ENCODE results near the gene NDUFA8.

NDUFA8 gene

DNA sequence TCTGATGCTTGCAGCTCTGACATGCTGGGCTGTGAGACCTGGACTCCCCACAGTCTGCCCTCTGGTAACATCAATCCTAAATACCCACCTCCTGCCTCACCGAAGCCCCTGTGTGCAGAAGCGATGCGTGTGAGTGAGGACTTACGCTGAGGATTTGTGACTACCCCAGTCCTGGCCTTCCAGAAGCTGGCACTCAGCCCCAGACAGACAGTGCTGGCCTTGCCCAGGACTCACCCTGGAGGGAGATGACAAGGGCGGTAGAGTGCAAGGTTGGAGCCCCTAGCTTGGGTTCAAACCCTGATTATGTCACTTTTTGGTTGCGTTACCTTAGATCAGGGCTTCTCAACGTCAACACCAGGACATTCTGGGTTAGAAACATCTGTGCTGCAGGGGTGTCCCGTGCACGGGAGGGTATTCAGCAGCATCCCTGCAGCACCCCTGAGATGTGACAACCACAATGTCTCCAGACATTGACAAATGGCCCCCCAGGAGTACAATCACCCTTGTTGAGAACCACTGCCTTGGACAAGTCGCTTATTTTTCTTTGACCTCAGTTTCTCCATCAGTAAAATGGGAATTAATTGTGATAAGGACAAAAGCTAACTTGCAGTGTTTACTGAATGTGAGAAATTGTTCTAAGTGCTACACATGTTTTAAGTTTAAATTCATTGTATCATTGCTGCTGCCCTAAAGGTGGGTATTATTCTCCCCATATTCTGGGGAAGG lies 43.0 kb downstream of the NDUFA8 start:
- Histone ChIP-seq H3K9ac (ENCODE audit: low read depth in 1 of 2, low read length in 2 of 2) (no peak overlapping the region), H3K27me3 (ENCODE audit: control insufficient read depth in 2 of 2, insufficient read depth in 2 of 2, low read length in 2 of 2) (peaks cover 0 to 11% of the 10 kb centered on the region in 2 donors), H3K27ac (ENCODE audit: low read depth in 2 of 2, low read length in 2 of 2) (no peak overlapping the region), H3K9me3 (ENCODE audit: control insufficient read depth in 2 of 2, low read length in 2 of 2) (no peaks in the 10 kb centered on the region), H3K4me3 (ENCODE audit: low read length in 2 of 2) (no peak overlapping the region), H3K36me3 (ENCODE audit: control insufficient read depth in 2 of 2, insufficient read depth in 2 of 2, low read length in 2 of 2) (no peaks in the 10 kb centered on the region), H3K4me1 (ENCODE audit: control insufficient read depth in 2 of 2, insufficient read depth in 2 of 2, low read length in 2 of 2) (no peaks in the 10 kb centered on the region)

DNA sequence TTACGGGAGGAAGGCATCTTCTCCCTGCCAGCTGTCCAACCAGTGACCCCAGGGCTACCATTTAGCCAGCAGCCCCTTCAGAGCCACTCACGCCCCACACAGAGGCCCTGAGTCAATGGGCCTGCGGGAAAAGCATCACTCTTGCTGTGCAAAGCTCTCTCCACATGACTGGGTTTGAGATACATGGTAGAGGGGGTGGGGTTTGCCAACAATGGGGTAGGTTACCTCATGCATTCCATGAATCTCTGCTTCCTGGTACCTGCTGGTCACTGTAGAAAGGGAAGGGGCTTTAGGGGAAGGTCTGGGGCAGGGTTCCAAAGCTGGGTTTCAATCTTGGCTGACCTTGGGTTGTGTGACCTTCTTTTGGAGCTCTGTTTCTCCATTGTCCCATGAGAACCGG lies 43.5 kb downstream of the NDUFA8 start:
- Histone ChIP-seq H3K36me3 (ENCODE audit: control insufficient read depth in 2 of 2, insufficient read depth in 2 of 2, low read length in 2 of 2) (no peaks in the 10 kb centered on the region), H3K27me3 (ENCODE audit: control insufficient read depth in 2 of 2, insufficient read depth in 2 of 2, low read length in 2 of 2) (peaks cover 0 to 11% of the 10 kb centered on the region in 2 donors), H3K9ac (ENCODE audit: low read depth in 1 of 2, low read length in 2 of 2) (no peak overlapping the region), H3K27ac (ENCODE audit: low read depth in 2 of 2, low read length in 2 of 2) (no peak overlapping the region), H3K4me1 (ENCODE audit: control insufficient read depth in 2 of 2, insufficient read depth in 2 of 2, low read length in 2 of 2) (no peaks in the 10 kb centered on the region), H3K4me3 (ENCODE audit: low read length in 2 of 2) (no peak overlapping the region), H3K9me3 (ENCODE audit: control insufficient read depth in 2 of 2, low read length in 2 of 2) (no peaks in the 10 kb centered on the region)

DNA sequence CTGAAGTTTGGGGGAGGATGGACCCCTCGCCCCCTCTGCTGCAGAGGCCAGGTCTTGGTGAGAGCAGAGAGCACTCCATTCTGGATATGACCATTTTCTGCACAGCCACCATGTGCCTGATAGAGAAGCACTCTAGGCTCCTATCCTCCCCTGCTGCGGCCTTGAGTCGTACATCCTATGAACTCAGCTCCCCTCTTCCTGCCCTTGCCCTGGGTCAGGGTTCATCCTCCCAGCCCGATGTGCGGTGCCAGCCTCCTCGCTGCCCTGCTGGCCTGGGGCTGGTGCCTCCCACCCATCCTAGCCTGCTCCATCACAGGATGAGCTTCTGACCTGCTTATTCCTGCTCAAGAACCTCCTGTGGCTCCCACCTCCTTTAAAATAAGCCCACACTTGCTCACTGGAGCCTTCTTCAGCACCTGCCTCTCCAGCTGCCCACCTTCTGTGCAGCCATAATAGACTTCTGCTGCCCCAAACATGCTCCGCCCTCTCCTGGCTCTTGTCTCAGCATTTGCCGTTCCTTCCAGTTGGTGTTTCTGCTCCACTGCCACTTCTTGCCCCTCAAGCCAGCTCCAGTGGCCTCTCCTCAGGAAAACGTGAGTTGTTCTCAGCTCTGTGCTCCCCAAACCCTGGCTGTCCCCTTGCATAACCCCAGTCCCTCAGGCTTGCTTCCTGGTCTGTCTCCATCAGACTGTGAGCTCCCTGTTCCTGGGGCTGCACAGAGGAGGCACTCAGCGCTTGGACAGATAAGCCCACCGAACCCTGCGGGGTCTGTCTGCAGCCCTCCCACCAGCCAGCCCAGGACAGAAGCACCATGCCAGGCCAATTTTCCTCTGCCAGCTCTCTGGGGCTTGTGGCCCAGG lies 44.2 kb downstream of the NDUFA8 start:
- H3K9ac ChIP-seq (ENCODE audit: low read depth in 1 of 2, low read length in 2 of 2) = no peak overlapping the region
- H3K9me3 ChIP-seq (ENCODE audit: control insufficient read depth in 2 of 2, low read length in 2 of 2) = no peaks in the 10 kb centered on the region
- no peak overlapping the region for H3K27ac ChIP-seq (ENCODE audit: low read depth in 2 of 2, low read length in 2 of 2)
- no peaks in the 10 kb centered on the region for H3K4me1 ChIP-seq (ENCODE audit: control insufficient read depth in 2 of 2, insufficient read depth in 2 of 2, low read length in 2 of 2)
- peaks cover 0 to 11% of the 10 kb centered on the region in 2 donors for H3K27me3 ChIP-seq (ENCODE audit: control insufficient read depth in 2 of 2, insufficient read depth in 2 of 2, low read length in 2 of 2)
- no peak overlapping the region for H3K4me3 ChIP-seq (ENCODE audit: low read length in 2 of 2)
- H3K36me3 ChIP-seq (ENCODE audit: control insufficient read depth in 2 of 2, insufficient read depth in 2 of 2, low read length in 2 of 2) = no peaks in the 10 kb centered on the region

DNA sequence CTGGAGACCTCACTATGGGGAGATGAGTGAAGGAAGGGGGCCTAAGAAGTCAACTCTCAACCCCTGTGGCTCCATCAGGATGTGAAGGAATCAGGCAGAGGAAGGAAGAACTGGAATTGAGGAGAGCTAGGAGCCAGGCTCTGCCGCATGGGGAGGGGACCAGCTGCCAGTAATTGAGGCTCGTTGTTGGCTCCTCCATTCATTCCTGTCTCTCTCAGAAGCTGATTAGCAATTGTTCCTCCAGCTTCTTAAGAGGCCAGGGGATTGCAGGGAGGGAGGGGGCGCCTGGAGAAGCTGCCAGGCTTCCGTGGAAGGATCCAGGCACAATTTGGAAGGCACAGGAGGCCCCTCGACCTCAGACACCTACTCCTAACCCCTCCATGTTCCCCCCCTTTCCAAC lies 46.0 kb downstream of the NDUFA8 start:
- Histone ChIP-seq H3K36me3 (ENCODE audit: control insufficient read depth in 2 of 2, insufficient read depth in 2 of 2, low read length in 2 of 2) (no peaks in the 10 kb centered on the region), H3K27ac (ENCODE audit: low read depth in 2 of 2, low read length in 2 of 2) (no peak overlapping the region), H3K4me3 (ENCODE audit: low read length in 2 of 2) (no peak overlapping the region), H3K9ac (ENCODE audit: low read depth in 1 of 2, low read length in 2 of 2) (no peak overlapping the region), H3K4me1 (ENCODE audit: control insufficient read depth in 2 of 2, insufficient read depth in 2 of 2, low read length in 2 of 2) (no peaks in the 10 kb centered on the region), H3K9me3 (ENCODE audit: control insufficient read depth in 2 of 2, low read length in 2 of 2) (no peaks in the 10 kb centered on the region), H3K27me3 (ENCODE audit: control insufficient read depth in 2 of 2, insufficient read depth in 2 of 2, low read length in 2 of 2) (peaks cover 0 to 11% of the 10 kb centered on the region in 2 donors)

DNA sequence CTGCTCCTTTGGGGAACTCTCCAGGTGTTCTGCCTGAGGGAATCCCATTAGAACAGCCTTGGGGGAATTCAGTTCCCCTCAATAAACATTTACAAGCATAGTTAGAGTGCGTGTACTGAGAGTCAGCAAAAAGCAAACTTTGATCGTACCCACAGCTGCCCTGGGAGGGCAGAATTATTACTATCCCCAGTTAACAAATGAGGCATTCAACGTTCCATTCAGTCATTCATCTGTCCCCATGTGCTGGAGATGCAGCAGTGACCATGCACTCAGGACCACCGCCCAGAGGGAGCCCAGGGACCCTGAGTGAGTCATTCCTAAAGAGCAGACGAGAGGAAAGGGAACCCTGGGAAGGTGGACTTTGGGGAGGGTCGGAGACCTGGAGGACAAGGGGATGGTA lies 47.3 kb downstream of the NDUFA8 start:
- no peak overlapping the region for H3K9ac ChIP-seq (ENCODE audit: low read depth in 1 of 2, low read length in 2 of 2)
- H3K27ac ChIP-seq (ENCODE audit: low read depth in 2 of 2, low read length in 2 of 2) = no peak overlapping the region
- H3K27me3 ChIP-seq (ENCODE audit: control insufficient read depth in 2 of 2, insufficient read depth in 2 of 2, low read length in 2 of 2) = peaks cover 0 to 11% of the 10 kb centered on the region in 2 donors
- H3K4me3 ChIP-seq (ENCODE audit: low read length in 2 of 2) = no peak overlapping the region
- H3K9me3 ChIP-seq (ENCODE audit: control insufficient read depth in 2 of 2, low read length in 2 of 2) = no peaks in the 10 kb centered on the region
- H3K36me3 ChIP-seq (ENCODE audit: control insufficient read depth in 2 of 2, insufficient read depth in 2 of 2, low read length in 2 of 2) = no peaks in the 10 kb centered on the region
- no peaks in the 10 kb centered on the region for H3K4me1 ChIP-seq (ENCODE audit: control insufficient read depth in 2 of 2, insufficient read depth in 2 of 2, low read length in 2 of 2)

DNA sequence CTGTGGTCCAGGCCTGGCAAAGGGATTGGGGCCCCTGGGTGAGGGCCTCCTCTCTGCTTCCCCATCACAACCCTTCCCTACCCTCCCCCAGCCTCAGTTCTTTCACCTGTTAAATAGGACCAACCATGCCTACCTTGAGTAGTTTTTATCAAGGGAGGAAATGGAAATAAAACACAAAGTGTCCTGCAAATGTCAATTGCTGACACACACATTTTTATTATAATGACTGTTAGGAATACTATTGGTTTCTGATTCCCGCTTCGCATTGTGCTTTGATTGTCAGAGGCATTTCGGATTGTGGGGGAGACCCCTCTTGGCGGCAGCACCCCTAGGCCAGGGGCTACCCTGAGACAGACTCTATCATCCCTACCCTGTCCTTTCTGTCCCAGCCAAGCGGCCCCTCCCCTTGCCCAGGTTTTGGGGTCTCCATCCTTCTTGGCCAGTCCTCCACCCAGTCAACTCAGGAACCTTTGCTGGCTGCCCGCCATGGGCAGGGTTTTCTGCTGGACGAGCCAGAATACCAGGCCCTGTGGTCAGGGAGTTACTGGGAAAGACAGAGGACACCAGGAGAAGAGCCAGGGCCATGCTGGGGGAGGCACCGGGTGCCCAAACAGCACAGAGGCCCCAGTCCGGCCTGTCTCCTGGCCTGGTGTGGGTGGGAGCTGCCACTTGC lies 48.0 kb downstream of the NDUFA8 start:
- Histone ChIP-seq H3K4me3 (ENCODE audit: low read length in 2 of 2) (no peak overlapping the region), H3K4me1 (ENCODE audit: control insufficient read depth in 2 of 2, insufficient read depth in 2 of 2, low read length in 2 of 2) (no peaks in the 10 kb centered on the region)

DNA sequence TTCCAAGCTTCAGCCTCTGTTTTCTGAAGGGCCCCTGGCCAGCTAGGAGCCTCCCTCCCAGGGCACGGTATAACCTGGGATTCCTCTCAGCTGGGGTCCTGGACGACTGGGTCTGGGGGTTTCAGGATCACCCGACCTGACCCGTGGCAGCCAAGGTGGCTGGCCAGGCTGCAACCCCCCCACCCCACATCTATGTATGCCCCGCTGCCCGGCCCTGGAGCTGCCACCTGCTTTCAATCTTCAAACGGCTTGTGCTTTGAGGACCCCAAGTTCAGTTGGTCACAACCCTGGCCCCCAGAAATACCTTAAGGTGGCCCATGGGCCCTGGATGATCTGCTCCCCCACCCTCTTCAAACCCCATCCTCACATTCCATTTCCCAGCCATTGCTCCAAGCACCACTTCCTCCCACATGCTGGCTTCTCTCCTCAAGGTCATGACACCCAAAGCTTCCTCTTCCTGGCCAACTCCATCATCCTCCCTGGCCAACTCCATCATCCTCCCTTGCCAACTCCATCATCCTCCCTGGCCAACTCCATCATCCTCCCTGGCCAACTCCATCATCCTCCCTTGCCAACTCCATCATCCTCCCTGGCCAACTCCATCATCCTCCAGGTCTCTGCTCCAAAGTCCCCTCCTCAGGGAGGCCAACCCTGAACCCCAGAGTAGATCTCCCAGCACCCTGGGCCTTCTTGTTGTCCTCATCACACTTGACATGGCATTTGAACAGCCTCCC lies 49.3 kb downstream of the NDUFA8 start:
- Histone ChIP-seq H3K27me3 (ENCODE audit: control insufficient read depth in 2 of 2, insufficient read depth in 2 of 2, low read length in 2 of 2) (peaks cover 0 to 4% of the 10 kb centered on the region in 2 donors), H3K27ac (ENCODE audit: low read depth in 2 of 2, low read length in 2 of 2) (no peak overlapping the region), H3K9me3 (ENCODE audit: control insufficient read depth in 2 of 2, low read length in 2 of 2) (no peaks in the 10 kb centered on the region), H3K36me3 (ENCODE audit: control insufficient read depth in 2 of 2, insufficient read depth in 2 of 2, low read length in 2 of 2) (no peaks in the 10 kb centered on the region), H3K9ac (ENCODE audit: low read depth in 1 of 2, low read length in 2 of 2) (no peak overlapping the region), H3K4me1 (ENCODE audit: control insufficient read depth in 2 of 2, insufficient read depth in 2 of 2, low read length in 2 of 2) (peaks cover 0 to 2% of the 10 kb centered on the region in 2 donors), H3K4me3 (ENCODE audit: low read length in 2 of 2) (no peak overlapping the region)

More for the DNA sequence above, 48.0 kb downstream of the NDUFA8 start:
- Histone ChIP-seq H3K9ac (ENCODE audit: low read depth in 1 of 2, low read length in 2 of 2) (no peak overlapping the region), H3K9me3 (ENCODE audit: control insufficient read depth in 2 of 2, low read length in 2 of 2) (no peaks in the 10 kb centered on the region), H3K36me3 (ENCODE audit: control insufficient read depth in 2 of 2, insufficient read depth in 2 of 2, low read length in 2 of 2) (no peaks in the 10 kb centered on the region), H3K27ac (ENCODE audit: low read depth in 2 of 2, low read length in 2 of 2) (no peak overlapping the region), H3K27me3 (ENCODE audit: control insufficient read depth in 2 of 2, insufficient read depth in 2 of 2, low read length in 2 of 2) (peaks cover 0 to 11% of the 10 kb centered on the region in 2 donors)

DNA sequence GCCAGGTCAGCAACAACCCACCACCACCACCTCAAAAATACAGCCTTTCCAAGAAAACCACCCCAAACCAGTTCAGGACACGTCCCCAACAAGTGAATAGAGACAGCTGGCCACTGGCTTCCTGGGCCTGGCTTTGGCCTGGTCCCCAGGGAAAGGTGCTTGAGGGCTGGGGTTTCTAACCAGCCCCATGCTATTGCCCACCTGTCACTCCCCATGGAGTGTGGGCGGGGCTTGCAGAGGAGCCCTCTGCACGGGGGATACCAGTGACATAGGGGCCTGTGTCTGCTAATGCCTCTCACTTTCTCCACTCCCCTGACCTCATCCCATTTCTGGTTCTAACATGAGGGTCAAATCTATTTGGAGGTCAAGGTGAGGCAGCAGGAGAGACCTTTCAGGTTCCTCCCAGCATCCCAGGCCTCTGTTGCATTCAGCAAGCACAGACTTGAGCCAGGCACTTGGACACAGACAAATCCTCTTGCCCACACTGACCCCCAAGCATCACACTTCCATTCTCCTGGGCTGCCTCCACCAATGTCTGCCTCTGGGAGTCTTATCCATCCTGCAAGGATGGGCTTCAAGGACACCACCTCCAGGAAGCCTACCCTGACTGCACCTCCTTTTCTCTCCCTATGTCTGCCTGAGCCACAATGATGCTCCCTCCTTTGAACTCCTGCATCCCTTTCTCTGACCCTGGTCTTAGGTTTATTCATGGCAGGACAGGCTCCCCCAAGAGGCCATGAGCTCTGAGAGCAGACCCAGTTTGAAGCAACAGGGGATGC lies 50.4 kb downstream of the NDUFA8 start:
- Histone ChIP-seq H3K9ac (ENCODE audit: low read depth in 1 of 2, low read length in 2 of 2) (no peak overlapping the region), H3K4me3 (ENCODE audit: low read length in 2 of 2) (no peak overlapping the region), H3K27ac (ENCODE audit: low read depth in 2 of 2, low read length in 2 of 2) (no peak overlapping the region)

DNA sequence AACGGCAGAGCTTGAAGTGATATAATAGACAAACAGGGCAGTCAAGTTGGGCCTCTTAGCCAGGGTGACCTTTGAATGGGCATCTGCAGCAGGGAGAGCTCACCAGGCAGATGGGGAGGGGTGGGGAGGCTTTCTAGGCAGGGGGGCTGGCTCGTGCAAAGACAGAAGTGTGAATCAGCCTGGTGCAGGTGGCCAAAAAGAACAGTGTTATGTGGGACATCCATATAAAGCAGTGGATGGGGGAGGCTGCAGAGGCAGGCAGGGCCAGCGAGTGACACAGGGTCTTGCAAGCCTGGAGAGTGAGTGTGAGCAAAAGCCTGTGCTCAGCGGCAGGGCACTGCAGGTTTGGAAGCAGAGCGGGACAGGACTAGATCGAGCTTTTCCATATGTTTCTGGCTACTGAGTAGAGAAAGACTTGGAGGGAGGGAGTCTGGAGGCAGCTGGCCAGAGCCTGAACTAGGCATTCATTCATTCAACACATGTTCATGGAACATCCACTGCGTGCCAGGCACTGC lies 52.2 kb downstream of the NDUFA8 start:
- Histone ChIP-seq H3K4me3 (ENCODE audit: low read length in 2 of 2) (no peak overlapping the region), H3K27me3 (ENCODE audit: control insufficient read depth in 2 of 2, insufficient read depth in 2 of 2, low read length in 2 of 2) (no peaks in the 10 kb centered on the region), H3K27ac (ENCODE audit: low read depth in 2 of 2, low read length in 2 of 2) (no peak overlapping the region), H3K9me3 (ENCODE audit: control insufficient read depth in 2 of 2, low read length in 2 of 2) (no peaks in the 10 kb centered on the region), H3K4me1 (ENCODE audit: control insufficient read depth in 2 of 2, insufficient read depth in 2 of 2, low read length in 2 of 2) (peaks cover 0 to 2% of the 10 kb centered on the region in 2 donors), H3K36me3 (ENCODE audit: control insufficient read depth in 2 of 2, insufficient read depth in 2 of 2, low read length in 2 of 2) (no peaks in the 10 kb centered on the region), H3K9ac (ENCODE audit: low read depth in 1 of 2, low read length in 2 of 2) (no peak overlapping the region)

More for the DNA sequence above, 50.4 kb downstream of the NDUFA8 start:
- H3K27me3 ChIP-seq (ENCODE audit: control insufficient read depth in 2 of 2, insufficient read depth in 2 of 2, low read length in 2 of 2) = no peaks in the 10 kb centered on the region
- no peaks in the 10 kb centered on the region for H3K36me3 ChIP-seq (ENCODE audit: control insufficient read depth in 2 of 2, insufficient read depth in 2 of 2, low read length in 2 of 2)
- H3K4me1 ChIP-seq (ENCODE audit: control insufficient read depth in 2 of 2, insufficient read depth in 2 of 2, low read length in 2 of 2) = peaks cover 0 to 2% of the 10 kb centered on the region in 2 donors
- H3K9me3 ChIP-seq (ENCODE audit: control insufficient read depth in 2 of 2, low read length in 2 of 2) = no peaks in the 10 kb centered on the region
